ENCODE measurements around the gene CASKIN2.
"Not testable (repeated sequence)": the region's sequence is repeated elsewhere in the genome, so short reads cannot be mapped to it uniquely, and the experiment has no call there.

CASKIN2 gene

GRCh38 chr17:75486151-75486550 is 29.2 kb downstream of the CASKIN2 start:
- no peak overlapping the region for H3K4me3 ChIP-seq (ENCODE audit: low read depth, low read length)
- TF ChIP-seq CTCF (IDR thresholded peaks at IDR 0.05; ENCODE audit: low read depth, low read length) = no peak

- H3K4me3 ChIP-seq (ENCODE audit: low read depth, low read length) = no peak overlapping the region
- no peak for TF ChIP-seq CTCF (IDR thresholded peaks at IDR 0.05; ENCODE audit: low read depth, low read length)
Observed at GRCh38 chr17:75485688-75486087, 29.6 kb downstream of the CASKIN2 start.

- no peak for TF ChIP-seq CTCF (IDR thresholded peaks at IDR 0.05; ENCODE audit: low read depth, low read length)
- H3K4me3 ChIP-seq (ENCODE audit: low read depth, low read length) = no peak overlapping the region
Observed at GRCh38 chr17:75482098-75482942, 33.0 kb downstream of the CASKIN2 start.

DNA sequence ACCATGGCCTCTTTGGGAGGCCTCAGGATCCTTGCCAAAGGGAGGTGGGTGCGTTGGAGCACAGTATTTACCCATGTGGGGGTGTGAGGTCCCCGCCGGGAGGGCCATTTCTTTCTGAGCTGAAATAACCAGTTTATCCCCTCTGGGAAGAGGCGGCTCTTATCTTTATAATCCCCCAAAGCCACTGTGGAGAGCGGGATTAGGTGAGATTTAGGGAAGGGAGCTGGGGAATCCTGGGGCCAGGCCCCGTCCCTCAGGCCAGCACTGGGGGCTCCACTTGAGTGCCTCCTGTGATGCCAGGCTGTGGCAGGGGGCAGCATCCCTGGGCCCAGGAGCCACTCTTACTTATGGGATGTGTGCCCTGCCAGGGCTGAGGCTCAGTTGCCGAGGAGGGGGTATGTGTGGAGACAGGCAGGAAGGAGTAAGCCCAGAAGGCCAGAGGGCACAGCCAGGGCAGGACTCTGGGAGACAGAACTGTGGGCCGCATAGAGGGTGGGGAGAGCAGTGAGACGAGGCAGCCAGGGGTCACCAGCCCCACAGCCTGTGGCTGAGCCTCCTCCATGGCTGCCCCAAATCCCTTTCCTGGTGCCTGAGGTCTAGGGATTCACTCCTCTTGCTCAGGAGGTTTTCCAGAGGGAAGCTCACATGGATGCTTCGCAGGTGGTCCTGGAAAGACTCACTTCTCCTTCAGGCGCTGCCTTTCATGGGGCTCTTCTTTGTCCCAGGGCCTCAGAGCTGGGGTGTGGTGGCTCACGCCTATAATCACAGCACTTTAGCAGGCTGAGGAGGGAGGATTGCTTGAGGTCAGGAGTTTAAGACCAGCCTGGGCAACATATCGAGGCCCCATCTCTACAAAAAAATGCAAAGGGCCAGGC is 33.9 kb downstream of the CASKIN2 start:
- no peak overlapping the region for H3K4me3 ChIP-seq (ENCODE audit: low read depth, low read length)
- no peak for TF ChIP-seq CTCF (IDR thresholded peaks at IDR 0.05; ENCODE audit: low read depth, low read length)

DNA sequence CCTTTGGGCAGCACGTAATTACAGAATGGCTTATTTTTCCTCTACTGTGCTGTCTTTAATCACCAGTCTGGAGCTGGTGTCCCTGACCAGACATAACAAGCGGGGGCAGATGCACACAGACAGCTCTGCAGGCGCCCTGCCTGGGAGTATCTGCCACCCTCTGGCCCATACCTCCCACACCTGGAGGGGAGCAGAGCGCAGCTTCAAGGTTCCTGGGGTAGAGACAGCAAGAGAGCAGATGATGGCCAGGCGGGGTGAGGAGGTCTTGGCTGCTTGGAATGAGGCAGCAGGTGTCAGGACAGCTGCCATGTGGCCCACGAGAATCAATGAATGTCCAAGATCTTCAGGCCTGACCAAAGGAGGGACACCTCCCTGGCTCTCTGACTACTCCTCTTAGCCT is 35.1 kb downstream of the CASKIN2 start:
- no peak overlapping the region for H3K4me3 ChIP-seq (ENCODE audit: low read depth, low read length)
- TF ChIP-seq CTCF (IDR thresholded peaks at IDR 0.05; ENCODE audit: low read depth, low read length) = no peak

DNA sequence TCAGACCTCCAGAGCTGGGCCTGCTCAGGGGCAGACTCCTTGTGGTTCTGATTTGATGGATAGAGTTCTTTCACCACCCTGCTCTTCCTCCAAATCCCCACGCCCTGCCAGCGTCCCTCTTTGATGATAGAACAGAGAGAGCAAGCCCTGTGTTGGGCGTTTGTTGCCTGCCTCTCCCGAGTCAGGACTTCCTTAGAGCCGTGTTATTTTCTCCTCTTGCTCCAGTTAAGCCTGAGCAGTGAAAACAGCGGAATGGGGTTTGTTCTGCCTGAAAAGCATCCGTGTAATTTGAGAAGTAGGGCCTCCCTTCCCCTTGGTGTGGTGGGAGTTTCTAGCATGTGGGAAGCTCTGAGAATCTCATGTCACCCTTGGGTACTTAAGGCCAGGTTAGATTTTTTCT is 36.8 kb downstream of the CASKIN2 start:
- TF ChIP-seq CTCF (IDR thresholded peaks at IDR 0.05; ENCODE audit: low read depth, low read length) = no peak
- no peak overlapping the region for H3K4me3 ChIP-seq (ENCODE audit: low read depth, low read length)

DNA sequence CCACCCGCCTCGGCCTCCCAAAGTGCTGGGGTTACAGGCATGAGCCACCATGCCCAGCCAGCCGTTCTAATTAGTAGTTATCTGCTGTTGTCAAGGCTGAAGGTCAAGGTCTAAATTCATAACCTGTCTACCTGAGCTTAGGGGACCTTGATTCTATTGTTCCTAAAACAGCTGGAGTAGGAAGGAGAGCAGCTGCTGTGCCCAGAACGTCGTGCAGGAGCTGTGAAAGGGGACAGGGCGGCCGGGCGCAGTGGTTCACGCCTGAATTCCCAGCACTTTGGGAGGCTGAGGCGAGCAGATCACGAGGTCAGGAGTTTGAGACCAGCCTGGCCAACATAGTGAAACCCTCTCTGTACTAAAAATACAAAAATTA is 37.9 kb downstream of the CASKIN2 start:
- not testable (repeated sequence) for H3K4me3 ChIP-seq (ENCODE audit: low read depth, low read length)

All from WI38 (cell line).